ENCODE data around the gene CDA.
A peak's percentile ranks its signal among the peaks of the same experiment; 100 is the strongest.

The CDA gene

GRCh38 chr1:20588634-20589225 is at the start of gene CDA:
CDA (plus strand) TSS chr1:20589097; CDS start chr1:20589130, 33 bp downstream.
- DNase-seq (ENCODE audit: low read depth in 2 of 3, low spot score in 2 of 3), result no peak

- DNase-seq (ENCODE audit: low read depth in 2 of 3, low spot score in 2 of 3), result no peak
These were observed 48.6 kb upstream of the CDA start for GRCh38 chr1:20540281-20540680.

GRCh38 chr1:20546637-20547036 is 42.3 kb upstream of the CDA start:
- DNase-seq (ENCODE audit: low read depth in 2 of 3, low spot score in 2 of 3), result no peak

GRCh38 chr1:20551161-20551560 is 37.7 kb upstream of the CDA start:
- DNase-seq (ENCODE audit: low read depth in 2 of 3, low spot score in 2 of 3), result no peak

GRCh38 chr1:20551945-20552727 is 36.8 kb upstream of the CDA start, which contains the start of gene FAM43B:
FAM43B (plus strand) TSS chr1:20552573; CDS start chr1:20552974, 401 bp downstream.
- DNase-seq (ENCODE audit: low read depth in 2 of 3, low spot score in 2 of 3), result no peak

- DNase-seq (ENCODE audit: low read depth in 2 of 3, low spot score in 2 of 3), result no peak
These were observed 36.0 kb upstream of the CDA start for GRCh38 chr1:20552728-20553445.

- DNase-seq (ENCODE audit: low read depth in 2 of 3, low spot score in 2 of 3), result no peak
These were observed 33.7 kb upstream of the CDA start for GRCh38 chr1:20555025-20555757.

- DNase-seq (ENCODE audit: low read depth in 2 of 3, low spot score in 2 of 3), result no peak
These were observed 33.2 kb upstream of the CDA start for GRCh38 chr1:20555758-20556120.

- no peak for DNase-seq (ENCODE audit: low read depth in 2 of 3, low spot score in 2 of 3)
These were observed 30.7 kb upstream of the CDA start for GRCh38 chr1:20558191-20558590.

- DNase-seq (ENCODE audit: low read depth in 2 of 3, low spot score in 2 of 3), result no peak
These were observed 27.9 kb upstream of the CDA start for GRCh38 chr1:20560966-20561365.

- no peak for DNase-seq (ENCODE audit: low read depth in 2 of 3, low spot score in 2 of 3)
These were observed 23.7 kb upstream of the CDA start for GRCh38 chr1:20565234-20565633.

GRCh38 chr1:20569523-20570098 is 19.3 kb upstream of the CDA start:
- no peak for DNase-seq (ENCODE audit: low read depth in 2 of 3, low spot score in 2 of 3)

- DNase-seq (ENCODE audit: low read depth in 2 of 3, low spot score in 2 of 3), result no peak
These were observed 17.5 kb upstream of the CDA start for GRCh38 chr1:20571427-20571826.

- DNase-seq (ENCODE audit: low read depth in 2 of 3, low spot score in 2 of 3), result no peak
These were observed 14.9 kb upstream of the CDA start for GRCh38 chr1:20573987-20574386.

GRCh38 chr1:20574686-20575540 is 14.0 kb upstream of the CDA start:
- peak; percentile 52 to 79 (median 63) for DNase-seq (ENCODE audit: low read depth in 2 of 3, low spot score in 2 of 3)

- DNase-seq (ENCODE audit: low read depth in 2 of 3, low spot score in 2 of 3), result no peak
These were observed 13.2 kb upstream of the CDA start for GRCh38 chr1:20575541-20576336.

GRCh38 chr1:20578062-20578461 is 10.8 kb upstream of the CDA start:
- DNase-seq (ENCODE audit: low read depth in 2 of 3, low spot score in 2 of 3), result no peak

GRCh38 chr1:20578721-20579395 is 10.0 kb upstream of the CDA start:
- DNase-seq (ENCODE audit: low read depth in 2 of 3, low spot score in 2 of 3), result no peak

GRCh38 chr1:20584890-20585289 is 4.0 kb upstream of the CDA start:
- no peak for DNase-seq (ENCODE audit: low read depth in 2 of 3, low spot score in 2 of 3)
